CD14-positive monocyte (primary cell): ENCODE measurements around the gene CAMK4. TPM values are rescaled to one million over a fixed set of nuclear protein-coding genes. Genes with fewer than 3 reads are reported as not detected.

ENCODE experiments used
- DNase-seq, 3 donors: peaks; one replicate each; pipeline ENCODE4 v3.0.0-alpha.2; 2011 to 2022
- H2AFZ ChIP-seq: 2 replicates; pipeline ENCODE4 v1.6.0; 2012; ENCODE audit warnings: mild to moderate bottlenecking, low read depth, low read length, inconsistent platforms; ENCODE audit not compliant: insufficient read depth, poor library complexity, severe bottlenecking
- H3K27ac ChIP-seq, 2 donors: 1 replicate in 1 of 2; 2 replicates in 1 of 2; pipeline ENCODE4 v1.5.1; 2012 to 2013; ENCODE audit warnings: low read length in 2 of 2, control low read depth in 1 of 2, inconsistent platforms in 1 of 2, low read depth in 1 of 2, mild to moderate bottlenecking in 1 of 2
- H3K27me3 ChIP-seq, 2 donors: one replicate each; pipeline versions ENCODE4 v1.6.0 to v1.6.1; 2011 to 2013; ENCODE audit warnings: low read length in 2 of 2; ENCODE audit not compliant: control insufficient read depth in 2 of 2, insufficient read depth in 2 of 2
- H3K36me3 ChIP-seq, 2 donors: replicated peaks in 1 of 2; 1 replicate in 1 of 2; 2 replicates in 1 of 2; pipeline versions ENCODE4 v1.5.1 to v1.6.1; 2012 to 2013; ENCODE audit warnings: low read length in 2 of 2, control low read depth in 1 of 2, inconsistent platforms in 1 of 2, mild to moderate bottlenecking in 1 of 2; ENCODE audit not compliant: insufficient read depth in 2 of 2, control insufficient read depth in 1 of 2
- H3K4me1 ChIP-seq, 2 donors: 1 replicate in 1 of 2; 2 replicates in 1 of 2; pipeline versions ENCODE4 v1.5.1 to v1.6.1; 2012 to 2013; ENCODE audit warnings: low read length in 2 of 2, control low read depth in 1 of 2, inconsistent platforms in 1 of 2, mild to moderate bottlenecking in 1 of 2, moderate library complexity in 1 of 2; ENCODE audit not compliant: insufficient read depth in 2 of 2, control insufficient read depth in 1 of 2
- H3K4me2 ChIP-seq: replicated peaks from 2 replicates; pipeline ENCODE3; 2012; ENCODE audit warnings: low read length, moderate library complexity, mild to moderate bottlenecking; ENCODE audit not compliant: poor library complexity, severe bottlenecking; ENCODE audit errors: extremely low read depth
- H3K4me3 ChIP-seq, 3 experiments: fragments of 200-600 bp in 1 of 3; sonication (generic) in 1 of 3; replicated peaks in 1 of 3; 1 replicate in 2 of 3; 2 replicates in 1 of 3; pipeline ENCODE4 v1.5.1; 2011 to 2013; ENCODE audit warnings: low read length in 3 of 3, mild to moderate bottlenecking in 3 of 3, control low read depth in 2 of 3, low read depth in 2 of 3, inconsistent platforms in 1 of 3, moderate library complexity in 1 of 3
- H3K79me2 ChIP-seq: 2 replicates; pipeline ENCODE4 v1.6.0; 2012; ENCODE audit warnings: mild to moderate bottlenecking, control low read depth, inconsistent platforms, low read length, moderate library complexity; ENCODE audit not compliant: insufficient read depth
- H3K9ac ChIP-seq: 2 replicates; pipeline ENCODE4 v1.6.0; 2017; ENCODE audit warnings: low read length, mild to moderate bottlenecking; ENCODE audit not compliant: insufficient read depth, poor library complexity, severe bottlenecking
- H3K9me3 ChIP-seq, 2 donors: replicated peaks in 1 of 2; 1 replicate in 1 of 2; 2 replicates in 1 of 2; pipeline versions ENCODE4 v1.5.1 to v1.6.1; 2012 to 2013; ENCODE audit warnings: low read length in 2 of 2, control low read depth in 1 of 2; ENCODE audit not compliant: control insufficient read depth in 1 of 2, insufficient read depth in 1 of 2
- H4K20me1 ChIP-seq: 2 replicates; pipeline ENCODE4 v1.6.0; 2012; ENCODE audit warnings: mild to moderate bottlenecking, low read length, control low read depth, moderate library complexity; ENCODE audit not compliant: insufficient read depth
- H3K27ac Mint-ChIP-seq, 7 donors: one replicate each; pipeline ENCODE4 v1.8.0; 2020; ENCODE audit warnings: mild to moderate bottlenecking in 7 of 7, mixed read lengths in 7 of 7, moderate library complexity in 6 of 7, inconsistent platforms in 2 of 7
- H3K27me3 Mint-ChIP-seq, 3 donors: one replicate each; pipeline ENCODE4 v1.8.0; 2021 to 2022; ENCODE audit warnings: low read depth in 3 of 3, mild to moderate bottlenecking in 3 of 3, mixed read lengths in 3 of 3, moderate library complexity in 3 of 3, inconsistent platforms in 1 of 3
- H3K36me3 Mint-ChIP-seq, 2 donors: one replicate each; pipeline ENCODE4 v1.8.0; 2020; ENCODE audit warnings: mixed read lengths in 2 of 2, inconsistent platforms in 1 of 2, mild to moderate bottlenecking in 1 of 2
- H3K4me1 Mint-ChIP-seq: one replicate; pipeline ENCODE4 v1.8.0; 2020; ENCODE audit warnings: mild to moderate bottlenecking, mixed read lengths
- H3K4me3 Mint-ChIP-seq, 2 donors: one replicate each; pipeline ENCODE4 v1.8.0; 2020; ENCODE audit warnings: mild to moderate bottlenecking in 2 of 2, mixed read lengths in 2 of 2, moderate library complexity in 1 of 2
- H3K9me3 Mint-ChIP-seq, 7 donors: one replicate each; pipeline ENCODE4 v1.8.0; 2020 to 2022; ENCODE audit warnings: mixed read lengths in 7 of 7, mild to moderate bottlenecking in 6 of 7, moderate library complexity in 6 of 7, inconsistent platforms in 2 of 7
- CTCF ChIP-seq: fragments of 200-600 bp; IDR thresholded peaks from one replicate; pipeline ENCODE4 v1.8.0; 2022; ENCODE audit warnings: antibody characterized with exemption, mild to moderate bottlenecking
- WGBS: methylation state at CpG from one replicate; pipeline ENCODE4 v1.1.5; 2013; ENCODE audit warnings: missing lambda C conversion rate; ENCODE audit not compliant: insufficient coverage; 5-methylcytosine and 5-hydroxymethylcytosine counted together
- intact Hi-C, 2 donors: fragments of 100-400 bp; cut with micrococcal nuclease; formaldehyde crosslinking; loops; one replicate each; pipeline versions ENCODE4 v1.15.0 to v1.15.1; 2023
- polyA plus RNA-seq, 3 donors: library from polyadenylated mRNA; depleted of rRNA in 1 of 3; unstranded in 2 of 3; stranded (reverse) in 1 of 3; fragments of 300-500 nt in 2 of 3; fragments of >200 nt in 1 of 3; fragmentation: Illumina TruSeq in 2 of 3; gene quantifications; 1 replicate in 2 of 3; 2 replicates in 1 of 3; pipeline ENCODE4 v1.2.3, GENCODE V29; 2012 to 2021

CAMK4 gene
- polyA plus RNA-seq, 3 donors: 0.24 to 0.28 TPM; not detected in 1

GRCh38 chr5:111494355-111494999, 270.3 kb downstream of the CAMK4 start:
- no peak overlapping the region for H3K4me2 ChIP-seq
- Mint-ChIP-seq H3K4me1 (peaks cover 9% of the 10 kb centered on the region), H3K27ac (no peak overlapping the region), H3K36me3 (peaks cover 12 to 27% of the 10 kb centered on the region in 2 donors), H3K4me3 (no peak overlapping the region), H3K9me3 (peaks cover 0 to 2% (median 0%) of the 10 kb centered on the region in 7 donors), H3K27me3 (peaks cover 0 to 2% (median 0%) of the 10 kb centered on the region in 3 donors)
- intact Hi-C loops: no loop called here
- 100% methylated on average over 1 of the region's 2 CpGs for WGBS
- no peak overlapping the region for H3K9ac ChIP-seq
- no peak overlapping the region for H3K4me3 ChIP-seq
- H3K36me3 ChIP-seq: peaks cover 9 to 14% of the 10 kb centered on the region in 2 donors
- H4K20me1 ChIP-seq: no peaks in the 10 kb centered on the region
- H3K79me2 ChIP-seq: no peaks in the 10 kb centered on the region
- no peak overlapping the region for H3K27ac ChIP-seq
- H3K4me1 ChIP-seq: no peaks in the 10 kb centered on the region
- DNase-seq: no peak
- no peaks in the 10 kb centered on the region for H3K27me3 ChIP-seq
- no peak overlapping the region for H2AFZ ChIP-seq
- no peak for TF ChIP-seq CTCF
- no peaks in the 10 kb centered on the region for H3K9me3 ChIP-seq

GRCh38 chr5:111495159-111495558, 271.0 kb downstream of the CAMK4 start:
- H3K79me2 ChIP-seq: no peaks in the 10 kb centered on the region
- H3K9ac ChIP-seq: no peak overlapping the region
- H3K4me2 ChIP-seq: no peak overlapping the region
- no peak overlapping the region for H3K27ac ChIP-seq
- intact Hi-C loops: no loop called here
- no peak for DNase-seq
- H2AFZ ChIP-seq: no peak overlapping the region
- no peaks in the 10 kb centered on the region for H3K27me3 ChIP-seq
- H3K4me1 ChIP-seq: no peaks in the 10 kb centered on the region
- Mint-ChIP-seq H3K9me3 (peaks cover 0 to under 1% (median 0%) of the 10 kb centered on the region in 7 donors), H3K27ac (peak overlapping the region in 1 of 7 donors; percentile 31), H3K27me3 (peaks cover 0 to 2% (median 0%) of the 10 kb centered on the region in 3 donors), H3K36me3 (peaks cover 16 to 31% of the 10 kb centered on the region in 2 donors), H3K4me1 (peaks cover 9% of the 10 kb centered on the region), H3K4me3 (no peak overlapping the region)
- TF ChIP-seq CTCF: no peak
- H3K9me3 ChIP-seq: no peaks in the 10 kb centered on the region
- peaks cover 13 to 18% of the 10 kb centered on the region in 2 donors for H3K36me3 ChIP-seq
- no peak overlapping the region for H3K4me3 ChIP-seq
- WGBS: no CpG with 5 or more reads among the region's 1 CpG
- H4K20me1 ChIP-seq: no peaks in the 10 kb centered on the region
